Calu3 (cell line): ENCODE data around the gene GSK3B. TPM values are rescaled to one million over a fixed set of nuclear protein-coding genes. Genes with fewer than 3 reads are reported as not detected.

Source experiments
- BruUV-seq: library from RNA; stranded (reverse); fragments of 400-500 nt; replicated peaks from 2 replicates; lab custom pipeline; 2021; lab: Mats Ljungman, UMichigan
- CTCF ChIA-PET: fragments of 300-600 bp; sonication (Branson Sonifier 250); formaldehyde crosslinking; loops from one replicate; lab custom pipeline; 2022; ENCODE audit warnings: antibody characterized with exemption; lab: Charles Lee
- DNase-seq: peaks from one replicate; pipeline ENCODE4 v3.0.0; 2022
- H3K27ac Mint-ChIP-seq: one replicate; pipeline ENCODE4 v1.8.0; 2022; ENCODE audit warnings: mixed read lengths; ENCODE audit not compliant: unreplicated experiment
- H3K27me3 Mint-ChIP-seq: one replicate; pipeline ENCODE4 v1.8.0; 2022; ENCODE audit warnings: mixed read lengths; ENCODE audit not compliant: unreplicated experiment
- H3K36me3 Mint-ChIP-seq: one replicate; pipeline ENCODE4 v1.8.0; 2022; ENCODE audit warnings: mild to moderate bottlenecking, moderate library complexity, mixed read lengths; ENCODE audit not compliant: insufficient read depth, unreplicated experiment
- H3K4me1 Mint-ChIP-seq: one replicate; pipeline ENCODE4 v1.8.0; 2022; ENCODE audit warnings: mild to moderate bottlenecking, low read depth, mixed read lengths; ENCODE audit not compliant: unreplicated experiment
- H3K4me3 Mint-ChIP-seq: one replicate; pipeline ENCODE4 v1.8.0; 2022; ENCODE audit warnings: mild to moderate bottlenecking, low read depth, moderate library complexity, mixed read lengths; ENCODE audit not compliant: unreplicated experiment
- H3K9me3 Mint-ChIP-seq: one replicate; pipeline ENCODE4 v1.8.0; 2022; ENCODE audit warnings: low read depth, mixed read lengths; ENCODE audit not compliant: unreplicated experiment
- intact Hi-C: fragments of 100-400 bp; cut with micrococcal nuclease; formaldehyde crosslinking; loops from one replicate; pipeline ENCODE4 v1.10.0; 2022; ENCODE audit not compliant: unreplicated experiment
- total RNA-seq: library from RNA; stranded (reverse); gene quantifications from 2 replicates; pipeline ENCODE4 v1.2.3, GENCODE V29; 2022
- TF ChIP-seq, protein P1 (sequence below): fragments of 200-600 bp; IDR thresholded peaks from one replicate; pipeline ENCODE4 v1.8.0; 2022; ENCODE audit warnings: antibody characterized with exemption; ENCODE audit not compliant: unreplicated experiment

Gene GSK3B
- total RNA-seq, 1 experiment from 2014 or later = 48.6 TPM

- Mint-ChIP-seq H3K36me3 (no peaks in the 10 kb centered on the region), H3K4me1 (no peaks in the 10 kb centered on the region), H3K9me3 (no peaks in the 10 kb centered on the region), H3K4me3 (no peak overlapping the region), H3K27ac (no peak overlapping the region), H3K27me3 (no peaks in the 10 kb centered on the region)
- no TSS peak for BruUV-seq
- intact Hi-C loops = loop anchor here (10.0 kb wide), 1 partner anchor 52 kb away; no protein-coding TSS in a partner anchor
- DNase-seq = no peak
- CTCF ChIA-PET = no interaction called here
- TF ChIP-seq, protein P1, sequence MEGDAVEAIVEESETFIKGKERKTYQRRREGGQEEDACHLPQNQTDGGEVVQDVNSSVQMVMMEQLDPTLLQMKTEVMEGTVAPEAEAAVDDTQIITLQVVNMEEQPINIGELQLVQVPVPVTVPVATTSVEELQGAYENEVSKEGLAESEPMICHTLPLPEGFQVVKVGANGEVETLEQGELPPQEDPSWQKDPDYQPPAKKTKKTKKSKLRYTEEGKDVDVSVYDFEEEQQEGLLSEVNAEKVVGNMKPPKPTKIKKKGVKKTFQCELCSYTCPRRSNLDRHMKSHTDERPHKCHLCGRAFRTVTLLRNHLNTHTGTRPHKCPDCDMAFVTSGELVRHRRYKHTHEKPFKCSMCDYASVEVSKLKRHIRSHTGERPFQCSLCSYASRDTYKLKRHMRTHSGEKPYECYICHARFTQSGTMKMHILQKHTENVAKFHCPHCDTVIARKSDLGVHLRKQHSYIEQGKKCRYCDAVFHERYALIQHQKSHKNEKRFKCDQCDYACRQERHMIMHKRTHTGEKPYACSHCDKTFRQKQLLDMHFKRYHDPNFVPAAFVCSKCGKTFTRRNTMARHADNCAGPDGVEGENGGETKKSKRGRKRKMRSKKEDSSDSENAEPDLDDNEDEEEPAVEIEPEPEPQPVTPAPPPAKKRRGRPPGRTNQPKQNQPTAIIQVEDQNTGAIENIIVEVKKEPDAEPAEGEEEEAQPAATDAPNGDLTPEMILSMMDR = no peak
These were observed 27.6 kb downstream of the GSK3B start for GRCh38 chr3:120066634-120067033.

DNA sequence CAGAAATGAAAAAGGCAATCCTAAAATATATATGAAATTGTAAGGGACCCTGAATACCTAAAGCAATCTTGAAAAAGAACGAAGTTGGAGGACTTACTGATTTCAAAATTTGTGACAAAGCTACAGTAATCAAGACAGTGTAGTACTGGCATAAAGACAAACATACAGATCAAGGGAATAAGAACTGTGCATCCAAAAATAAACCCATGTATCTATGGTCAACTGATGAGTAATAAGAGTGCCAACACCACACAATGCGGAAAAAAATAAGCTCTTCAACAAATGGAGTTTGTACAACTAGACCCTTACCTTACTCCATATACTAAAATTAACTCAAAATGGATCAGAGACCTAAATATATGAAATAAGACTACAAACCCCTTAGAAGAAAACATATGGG lies 29.6 kb downstream of the GSK3B start:
- BruUV-seq = no TSS peak
- Mint-ChIP-seq H3K27ac (no peak overlapping the region), H3K4me1 (no peaks in the 10 kb centered on the region), H3K36me3 (no peaks in the 10 kb centered on the region), H3K4me3 (no peak overlapping the region), H3K9me3 (no peaks in the 10 kb centered on the region), H3K27me3 (no peaks in the 10 kb centered on the region)
- no peak for DNase-seq
- CTCF ChIA-PET = no interaction called here
- TF ChIP-seq, protein P1 = no peak
- intact Hi-C loops = loop anchor here (10.0 kb wide), 1 partner anchor 50 kb away; no protein-coding TSS in a partner anchor

GRCh38 chr3:120062474-120062873 lies 31.8 kb downstream of the GSK3B start:
- Mint-ChIP-seq H3K27ac (no peak overlapping the region), H3K4me1 (no peaks in the 10 kb centered on the region), H3K4me3 (no peak overlapping the region), H3K36me3 (no peaks in the 10 kb centered on the region), H3K27me3 (no peaks in the 10 kb centered on the region), H3K9me3 (no peaks in the 10 kb centered on the region)
- TF ChIP-seq, protein P1 = no peak
- DNase-seq = no peak
- intact Hi-C loops = loop anchor here (10.0 kb wide), 1 partner anchor 48 kb away; no protein-coding TSS in a partner anchor
- CTCF ChIA-PET = no interaction called here
- no TSS peak for BruUV-seq

DNA sequence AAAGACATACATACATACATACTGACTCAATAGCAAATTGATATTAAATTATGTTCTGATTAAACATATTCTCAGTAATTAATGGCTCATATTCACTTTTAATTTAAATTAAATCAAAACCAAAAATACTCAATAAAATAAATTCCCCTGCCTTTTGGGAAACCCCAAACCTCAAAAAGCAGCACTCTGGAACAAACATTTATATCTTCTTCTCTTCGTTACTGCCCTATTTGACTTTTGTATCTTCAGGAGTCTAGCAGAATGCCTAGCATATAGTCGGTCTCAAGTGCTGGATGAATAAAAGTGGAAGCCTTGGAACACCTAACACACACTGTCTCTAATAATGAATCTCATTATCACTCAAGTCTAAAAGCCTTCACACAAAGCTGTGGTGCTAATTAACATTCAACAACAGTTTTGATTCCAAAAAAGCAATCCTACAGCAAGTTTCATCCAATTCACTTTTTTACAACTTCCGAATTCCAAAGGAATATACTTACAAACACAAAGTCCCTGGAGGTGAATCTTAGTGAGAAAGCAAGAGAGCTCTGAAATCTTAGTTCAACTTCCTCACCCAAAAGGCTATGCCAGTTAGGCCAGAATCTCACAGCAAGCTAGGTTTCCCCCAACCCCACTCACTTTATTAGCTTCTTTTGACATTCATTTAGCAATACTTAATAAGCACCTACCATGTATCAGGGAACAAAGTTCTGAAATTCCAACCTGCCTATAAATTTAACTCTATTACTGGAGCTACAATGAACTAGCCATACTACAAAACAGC lies 35.0 kb downstream of the GSK3B start:
- H3K27ac Mint-ChIP-seq = no peak overlapping the region
- CTCF ChIA-PET = no interaction called here

More for the DNA sequence above, 35.0 kb downstream of the GSK3B start:
- TF ChIP-seq, protein P1 = no peak
- no TSS peak for BruUV-seq
- Mint-ChIP-seq H3K9me3 (peaks cover 3% of the 10 kb centered on the region), H3K4me1 (peaks cover 13% of the 10 kb centered on the region), H3K4me3 (no peak overlapping the region), H3K27me3 (no peaks in the 10 kb centered on the region), H3K36me3 (no peaks in the 10 kb centered on the region)
- no peak for DNase-seq
- intact Hi-C loops = no loop called here
